Measurements from ENCODE around the gene MAST4.

- TF ChIP-seq CTCF (IDR thresholded peaks at IDR 0.05; ENCODE audit: insufficient read depth, low read depth, low read length) (no peak), EZH2 (IDR thresholded peaks at IDR 0.05; ENCODE audit: insufficient read depth, low read length) (no peak)
Observed at GRCh38 chr5:66634601-66635000, 38.4 kb downstream of the MAST4 start.
